ENCODE data around the gene PLXNA4.

- TF ChIP-seq CTCF (IDR thresholded peaks at IDR 0.05 in 2 of 3, conservative IDR thresholded peaks at IDR 0.05 in 1 of 3; ENCODE audit: borderline replicate concordance in 1 of 3, insufficient read depth in 1 of 3, low read depth in 2 of 3, low read length in 2 of 3), result no peak
- TF ChIP-seq, protein P1, sequence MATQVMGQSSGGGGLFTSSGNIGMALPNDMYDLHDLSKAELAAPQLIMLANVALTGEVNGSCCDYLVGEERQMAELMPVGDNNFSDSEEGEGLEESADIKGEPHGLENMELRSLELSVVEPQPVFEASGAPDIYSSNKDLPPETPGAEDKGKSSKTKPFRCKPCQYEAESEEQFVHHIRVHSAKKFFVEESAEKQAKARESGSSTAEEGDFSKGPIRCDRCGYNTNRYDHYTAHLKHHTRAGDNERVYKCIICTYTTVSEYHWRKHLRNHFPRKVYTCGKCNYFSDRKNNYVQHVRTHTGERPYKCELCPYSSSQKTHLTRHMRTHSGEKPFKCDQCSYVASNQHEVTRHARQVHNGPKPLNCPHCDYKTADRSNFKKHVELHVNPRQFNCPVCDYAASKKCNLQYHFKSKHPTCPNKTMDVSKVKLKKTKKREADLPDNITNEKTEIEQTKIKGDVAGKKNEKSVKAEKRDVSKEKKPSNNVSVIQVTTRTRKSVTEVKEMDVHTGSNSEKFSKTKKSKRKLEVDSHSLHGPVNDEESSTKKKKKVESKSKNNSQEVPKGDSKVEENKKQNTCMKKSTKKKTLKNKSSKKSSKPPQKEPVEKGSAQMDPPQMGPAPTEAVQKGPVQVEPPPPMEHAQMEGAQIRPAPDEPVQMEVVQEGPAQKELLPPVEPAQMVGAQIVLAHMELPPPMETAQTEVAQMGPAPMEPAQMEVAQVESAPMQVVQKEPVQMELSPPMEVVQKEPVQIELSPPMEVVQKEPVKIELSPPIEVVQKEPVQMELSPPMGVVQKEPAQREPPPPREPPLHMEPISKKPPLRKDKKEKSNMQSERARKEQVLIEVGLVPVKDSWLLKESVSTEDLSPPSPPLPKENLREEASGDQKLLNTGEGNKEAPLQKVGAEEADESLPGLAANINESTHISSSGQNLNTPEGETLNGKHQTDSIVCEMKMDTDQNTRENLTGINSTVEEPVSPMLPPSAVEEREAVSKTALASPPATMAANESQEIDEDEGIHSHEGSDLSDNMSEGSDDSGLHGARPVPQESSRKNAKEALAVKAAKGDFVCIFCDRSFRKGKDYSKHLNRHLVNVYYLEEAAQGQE (IDR thresholded peaks at IDR 0.05; ENCODE audit: low read depth), result no peak
- TF ChIP-seq TCF7L2 (IDR thresholded peaks at IDR 0.05; ENCODE audit: borderline replicate concordance, extremely low read depth, insufficient read depth, insufficient read length), result no peak
- TF ChIP-seq CEBPB (IDR thresholded peaks at IDR 0.05; ENCODE audit: low read depth), result no peak
- TF ChIP-seq RAD21 (IDR thresholded peaks at IDR 0.05; ENCODE audit: low read depth), result no peak
- no peak for TF ChIP-seq SRF (IDR thresholded peaks at IDR 0.05; ENCODE audit: low read depth)
These were observed 421.4 kb downstream of the PLXNA4 start for GRCh38 chr7:132154695-132155471.
